ENCODE measurements around the gene NRP1. TPM values are rescaled to one million over a fixed set of nuclear protein-coding genes. Genes with fewer than 3 reads are reported as not detected.

The NRP1 gene
- polyA plus RNA-seq, 1 of the 3 experiments (the other 2 are of a cell fraction), result 129 TPM

DNA sequence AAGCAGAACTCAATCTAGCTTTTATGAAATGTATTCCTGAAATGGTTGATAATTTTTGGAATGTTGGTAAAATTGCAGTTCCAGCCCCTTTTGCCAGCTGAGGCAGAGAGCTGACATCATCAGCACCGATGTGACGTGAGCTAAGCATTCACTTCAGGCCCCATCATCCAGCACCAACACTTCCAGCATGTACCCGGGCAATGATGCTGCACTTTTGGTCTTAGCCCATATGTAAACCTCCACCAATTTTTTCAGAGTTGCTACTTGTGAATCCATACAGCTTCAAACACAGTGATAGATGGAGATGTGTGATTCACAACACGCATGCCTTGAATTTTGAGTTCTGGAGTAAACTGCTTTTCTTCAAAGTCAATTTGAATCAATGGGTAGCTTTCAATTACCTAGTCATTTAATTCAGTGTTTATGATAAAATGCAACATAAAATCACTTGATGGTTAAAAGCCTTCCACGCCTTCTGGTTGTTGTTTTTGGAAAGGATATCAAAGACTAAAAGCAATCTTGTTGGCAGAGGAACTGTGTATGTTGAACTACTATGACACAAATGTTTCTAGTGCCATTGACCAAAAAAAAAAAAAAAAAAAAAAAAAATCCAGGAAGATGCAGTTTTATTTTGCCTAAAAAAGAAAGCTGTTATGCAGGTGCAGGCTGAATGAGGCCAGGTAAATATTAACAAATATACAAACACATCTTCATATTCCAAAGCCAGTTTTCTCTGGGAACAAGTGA lies 73.9 kb downstream of the NRP1 start (continued):
- TF ChIP-seq, protein P1, sequence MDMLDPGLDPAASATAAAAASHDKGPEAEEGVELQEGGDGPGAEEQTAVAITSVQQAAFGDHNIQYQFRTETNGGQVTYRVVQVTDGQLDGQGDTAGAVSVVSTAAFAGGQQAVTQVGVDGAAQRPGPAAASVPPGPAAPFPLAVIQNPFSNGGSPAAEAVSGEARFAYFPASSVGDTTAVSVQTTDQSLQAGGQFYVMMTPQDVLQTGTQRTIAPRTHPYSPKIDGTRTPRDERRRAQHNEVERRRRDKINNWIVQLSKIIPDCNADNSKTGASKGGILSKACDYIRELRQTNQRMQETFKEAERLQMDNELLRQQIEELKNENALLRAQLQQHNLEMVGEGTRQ (IDR thresholded peaks at IDR 0.05; ENCODE audit: borderline replicate concordance, low read depth, low read length), result no peak
- TF ChIP-seq SIN3A (IDR thresholded peaks at IDR 0.05; ENCODE audit: borderline replicate concordance, low read depth, low read length) (no peak), EP300 (IDR thresholded peaks at IDR 0.05; ENCODE audit: borderline replicate concordance in 1 of 2, low read depth in 1 of 2, low read length in 1 of 2) (peak in 1 of 2 experiments; percentile 40; a peak in 1 of 4 replicates), RXRA (IDR thresholded peaks at IDR 0.05; ENCODE audit: borderline replicate concordance, low read depth) (no peak)

DNA sequence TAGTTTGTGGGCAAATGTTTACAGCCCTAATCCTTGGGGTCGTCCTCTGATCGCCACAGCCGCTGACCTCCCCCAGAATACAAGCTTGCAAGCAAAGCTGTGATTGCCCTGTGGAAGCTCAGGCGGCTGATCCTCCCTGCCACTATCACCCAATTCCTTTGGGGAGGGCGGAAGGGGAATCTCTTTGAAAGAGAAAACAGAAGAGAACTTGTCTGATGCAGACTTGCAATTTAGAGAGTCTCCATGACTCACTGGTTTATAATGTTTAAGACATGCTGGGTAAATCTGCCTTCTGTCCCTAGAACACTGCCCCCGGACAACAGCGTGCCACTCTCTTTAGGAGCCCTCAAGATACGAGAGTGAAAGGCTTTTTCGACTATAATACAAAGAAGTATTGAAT lies 75.5 kb downstream of the NRP1 start:
- Histone ChIP-seq H3K27ac (ENCODE audit: low read depth in 2 of 2, low read length in 1 of 2) (peak overlapping the region; percentile 19 to 97; a peak in 3 of 4 replicates), H3K9me3 (no peaks in the 10 kb centered on the region), H3K9me2 (no peaks in the 10 kb centered on the region), H3K4me2 (peak overlapping the region; percentile 46), H3K9ac (peak overlapping the region; percentile 30; the same call in 1 of the 2 replicates), H3F3A (replicated peaks; ENCODE audit: insufficient read depth) (peaks cover 74% of the 10 kb centered on the region), H2AFZ (ENCODE audit: low read depth) (no peak overlapping the region), H3K4me1 (ENCODE audit: control insufficient read depth in 1 of 2, insufficient read depth in 2 of 2, low read depth in 1 of 2, low read length in 1 of 2) (peaks cover 5 to 33% of the 10 kb centered on the region in 2 experiments), H3K4me3 (ENCODE audit: low read depth in 2 of 2, low read length in 1 of 2) (no peak overlapping the region), H3K36me3 (replicated peaks in 1 of 2; ENCODE audit: control insufficient read depth in 1 of 2, insufficient read depth in 2 of 2, low read length in 1 of 2) (peaks cover 17 to 86% of the 10 kb centered on the region in 2 experiments), H4K20me1 (ENCODE audit: insufficient read depth) (no peaks in the 10 kb centered on the region), H3K79me2 (ENCODE audit: insufficient read depth) (peaks cover 74% of the 10 kb centered on the region), H3K27me3 (ENCODE audit: insufficient read depth) (no peaks in the 10 kb centered on the region)
- TF ChIP-seq, protein P2, sequence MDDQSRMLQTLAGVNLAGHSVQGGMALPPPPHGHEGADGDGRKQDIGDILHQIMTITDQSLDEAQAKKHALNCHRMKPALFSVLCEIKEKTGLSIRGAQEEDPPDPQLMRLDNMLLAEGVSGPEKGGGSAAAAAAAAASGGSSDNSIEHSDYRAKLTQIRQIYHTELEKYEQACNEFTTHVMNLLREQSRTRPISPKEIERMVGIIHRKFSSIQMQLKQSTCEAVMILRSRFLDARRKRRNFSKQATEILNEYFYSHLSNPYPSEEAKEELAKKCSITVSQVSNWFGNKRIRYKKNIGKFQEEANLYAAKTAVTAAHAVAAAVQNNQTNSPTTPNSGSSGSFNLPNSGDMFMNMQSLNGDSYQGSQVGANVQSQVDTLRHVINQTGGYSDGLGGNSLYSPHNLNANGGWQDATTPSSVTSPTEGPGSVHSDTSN (IDR thresholded peaks at IDR 0.05), result peak; percentile 30
- TF ChIP-seq TCF12 (IDR thresholded peaks at IDR 0.05) (peak; percentile 61), EP300 (IDR thresholded peaks at IDR 0.05; ENCODE audit: borderline replicate concordance in 1 of 2, low read depth in 1 of 2, low read length in 1 of 2) (peak in 1 of 2 experiments; percentile 55; a peak in 1 of 4 replicates), TAF1 (IDR thresholded peaks at IDR 0.05; ENCODE audit: borderline replicate concordance, low read depth, low read length) (peak; percentile 43; the same call in 1 of the 2 replicates), EZH2phosphoT487 (IDR thresholded peaks at IDR 0.05; ENCODE audit: borderline replicate concordance, low read depth) (no peak), MEF2A (IDR thresholded peaks at IDR 0.05; ENCODE audit: borderline replicate concordance, low read depth) (no peak), FOSL2 (IDR thresholded peaks at IDR 0.05; ENCODE audit: borderline replicate concordance, low read depth) (peak; percentile 77), JUND (IDR thresholded peaks at IDR 0.05) (peak; percentile 60; the same call in 1 of the 2 replicates), SIN3A (IDR thresholded peaks at IDR 0.05; ENCODE audit: borderline replicate concordance, low read depth, low read length) (0 out of 2 replicates have a peak, but pooled peaks have one; percentile 16), TEAD4 (IDR thresholded peaks at IDR 0.05; ENCODE audit: borderline replicate concordance, insufficient read depth) (peak; percentile 25; the same call in 1 of the 2 replicates)
- TF ChIP-seq, protein P3, sequence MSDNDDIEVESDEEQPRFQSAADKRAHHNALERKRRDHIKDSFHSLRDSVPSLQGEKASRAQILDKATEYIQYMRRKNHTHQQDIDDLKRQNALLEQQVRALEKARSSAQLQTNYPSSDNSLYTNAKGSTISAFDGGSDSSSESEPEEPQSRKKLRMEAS (IDR thresholded peaks at IDR 0.05; ENCODE audit: low read depth), result peak; percentile 48; the same call in 1 of the 2 replicates
- TF ChIP-seq, protein P4, sequence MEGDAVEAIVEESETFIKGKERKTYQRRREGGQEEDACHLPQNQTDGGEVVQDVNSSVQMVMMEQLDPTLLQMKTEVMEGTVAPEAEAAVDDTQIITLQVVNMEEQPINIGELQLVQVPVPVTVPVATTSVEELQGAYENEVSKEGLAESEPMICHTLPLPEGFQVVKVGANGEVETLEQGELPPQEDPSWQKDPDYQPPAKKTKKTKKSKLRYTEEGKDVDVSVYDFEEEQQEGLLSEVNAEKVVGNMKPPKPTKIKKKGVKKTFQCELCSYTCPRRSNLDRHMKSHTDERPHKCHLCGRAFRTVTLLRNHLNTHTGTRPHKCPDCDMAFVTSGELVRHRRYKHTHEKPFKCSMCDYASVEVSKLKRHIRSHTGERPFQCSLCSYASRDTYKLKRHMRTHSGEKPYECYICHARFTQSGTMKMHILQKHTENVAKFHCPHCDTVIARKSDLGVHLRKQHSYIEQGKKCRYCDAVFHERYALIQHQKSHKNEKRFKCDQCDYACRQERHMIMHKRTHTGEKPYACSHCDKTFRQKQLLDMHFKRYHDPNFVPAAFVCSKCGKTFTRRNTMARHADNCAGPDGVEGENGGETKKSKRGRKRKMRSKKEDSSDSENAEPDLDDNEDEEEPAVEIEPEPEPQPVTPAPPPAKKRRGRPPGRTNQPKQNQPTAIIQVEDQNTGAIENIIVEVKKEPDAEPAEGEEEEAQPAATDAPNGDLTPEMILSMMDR (IDR thresholded peaks at IDR 0.05), result no peak
- DNase-seq, result no peak
- ChIA-PET POLR2A (no interaction called here), CTCF (interaction anchor here (1.3 to 1.6 kb wide), 2 partner anchors 10 to 22 kb away, joined by 3 to 5 read pairs; no protein-coding TSS in a partner anchor)
- WGBS (ENCODE audit: low lambda C conversion rate), result 40% methylated on average over 9 of the region's 9 CpGs

Data from SK-N-SH (cell line).